Measurements from ENCODE around the gene CASP8. TPM values are rescaled to one million over a fixed set of nuclear protein-coding genes. Genes with fewer than 3 reads are reported as not detected.

Gene CASP8
- total RNA-seq, 1 experiment from 2014 or later: 28.4 TPM

GRCh38 chr2:201223089-201224073, 37.0 kb upstream of the CASP8 start:
- intact Hi-C loops (cut with micrococcal nuclease; ENCODE audit: unreplicated experiment): no loop called here
- H3K27me3 ChIP-seq (replicated peaks; ENCODE audit: insufficient read depth, low read depth, low read length, poor library complexity): no peaks in the 10 kb centered on the region
- no peak overlapping the region for H3K27ac ChIP-seq (ENCODE audit: low read depth, low read length, poor library complexity, severe bottlenecking)
- no peaks in the 10 kb centered on the region for H3K9me3 ChIP-seq (ENCODE audit: low read depth, low read length, poor library complexity, severe bottlenecking)
- TF ChIP-seq CTCF (conservative IDR thresholded peaks at IDR 0.05; ENCODE audit: low read depth, low read length) (no peak), EZH2 (IDR thresholded peaks at IDR 0.05; ENCODE audit: borderline replicate concordance, low read depth, low read length, poor library complexity, severe bottlenecking) (no peak)
- H3K4me3 ChIP-seq (ENCODE audit: low read depth, low read length, poor library complexity, severe bottlenecking): no peak overlapping the region
- H3K4me1 ChIP-seq (ENCODE audit: insufficient read depth, low read length, poor library complexity, severe bottlenecking): no peaks in the 10 kb centered on the region
- DNase-seq (ENCODE audit: low spot score): no peak
- BruUV-seq (replicated peaks): no TSS peak
- POLR2A ChIA-PET (ENCODE audit: low non-redundant PET): no interaction called here
- CTCF ChIA-PET: interaction anchor here (1.1 kb wide), 1 partner anchor 9 kb away, joined by 3 read pairs; no protein-coding TSS in a partner anchor
- no peaks in the 10 kb centered on the region for H3K36me3 ChIP-seq (ENCODE audit: insufficient read depth, low read length, poor library complexity, severe bottlenecking)

GRCh38 chr2:201228271-201228911, 31.9 kb upstream of the CASP8 start:
- H3K4me1 ChIP-seq (ENCODE audit: insufficient read depth, low read length, poor library complexity, severe bottlenecking): peaks cover 12% of the 10 kb centered on the region
- no peak for DNase-seq (ENCODE audit: low spot score)
- no peaks in the 10 kb centered on the region for H3K27me3 ChIP-seq (replicated peaks; ENCODE audit: insufficient read depth, low read depth, low read length, poor library complexity)
- no peak overlapping the region for H3K27ac ChIP-seq (ENCODE audit: low read depth, low read length, poor library complexity, severe bottlenecking)
- H3K36me3 ChIP-seq (ENCODE audit: insufficient read depth, low read length, poor library complexity, severe bottlenecking): no peaks in the 10 kb centered on the region
- BruUV-seq (replicated peaks): no TSS peak
- no peaks in the 10 kb centered on the region for H3K9me3 ChIP-seq (ENCODE audit: low read depth, low read length, poor library complexity, severe bottlenecking)
- TF ChIP-seq CTCF (conservative IDR thresholded peaks at IDR 0.05; ENCODE audit: low read depth, low read length) (no peak), EZH2 (IDR thresholded peaks at IDR 0.05; ENCODE audit: borderline replicate concordance, low read depth, low read length, poor library complexity, severe bottlenecking) (no peak)
- intact Hi-C loops (cut with micrococcal nuclease; ENCODE audit: unreplicated experiment): no loop called here
- ChIA-PET CTCF (no interaction called here), POLR2A (ENCODE audit: low non-redundant PET) (no interaction called here)
- no peak overlapping the region for H3K4me3 ChIP-seq (ENCODE audit: low read depth, low read length, poor library complexity, severe bottlenecking)

GRCh38 chr2:201228912-201229290, 31.4 kb upstream of the CASP8 start:
- no peaks in the 10 kb centered on the region for H3K9me3 ChIP-seq (ENCODE audit: low read depth, low read length, poor library complexity, severe bottlenecking)
- ChIA-PET POLR2A (ENCODE audit: low non-redundant PET) (no interaction called here), CTCF (no interaction called here)
- H3K36me3 ChIP-seq (ENCODE audit: insufficient read depth, low read length, poor library complexity, severe bottlenecking): no peaks in the 10 kb centered on the region
- no peak for DNase-seq (ENCODE audit: low spot score)
- no peaks in the 10 kb centered on the region for H3K27me3 ChIP-seq (replicated peaks; ENCODE audit: insufficient read depth, low read depth, low read length, poor library complexity)
- no peak for TF ChIP-seq CTCF (conservative IDR thresholded peaks at IDR 0.05; ENCODE audit: low read depth, low read length)
- no peak for TF ChIP-seq EZH2 (IDR thresholded peaks at IDR 0.05; ENCODE audit: borderline replicate concordance, low read depth, low read length, poor library complexity, severe bottlenecking)
- BruUV-seq (replicated peaks): no TSS peak
- H3K4me1 ChIP-seq (ENCODE audit: insufficient read depth, low read length, poor library complexity, severe bottlenecking): peaks cover 12% of the 10 kb centered on the region
- no peak overlapping the region for H3K27ac ChIP-seq (ENCODE audit: low read depth, low read length, poor library complexity, severe bottlenecking)
- no peak overlapping the region for H3K4me3 ChIP-seq (ENCODE audit: low read depth, low read length, poor library complexity, severe bottlenecking)
- intact Hi-C loops (cut with micrococcal nuclease; ENCODE audit: unreplicated experiment): no loop called here
